Left cardiac atrium (tissue), 4 donors: ENCODE data around the gene CEP128. TPM values are rescaled to one million over a fixed set of nuclear protein-coding genes. Genes with fewer than 3 reads are reported as not detected.
"Not testable (repeated sequence)": the region's sequence is repeated elsewhere in the genome, so short reads cannot be mapped to it uniquely, and the experiment has no call there.

Experiments
- ATAC-seq, 2 donors: fragments of 200-7000 bp; cut with Tn5 transposase; one replicate each; pipeline ENCODE4 v1.9.1; 2020; ENCODE audit warnings: mild to moderate bottlenecking in 2 of 2, moderate library complexity in 2 of 2
- DNase-seq: peaks from one replicate; pipeline ENCODE4 v3.0.0-alpha.2; 2020
- intact Hi-C, 2 donors: fragments of 100-400 bp; cut with DNase I; formaldehyde crosslinking; loops; one replicate each; pipeline versions ENCODE4 v1.14.1 to v1.15.1; 2022 to 2023
- total RNA-seq, 2 donors: library from RNA; stranded (reverse); fragmentation: NEBNext Ultra II Directional; extraction: Animal tissue kit (Norgen Biotek cat#: 25700); gene quantifications; one replicate each; pipeline ENCODE4 v1.2.1, GENCODE V29; 2021
- donor health status: DM: no; HTN: yes; CAD: no.
- donor health status: DM: no; HTN: yes; CAD: no; lungs with severe emphysema.
- donor health status: DM: yes; HTN: yes; CAD: no.
- donor health status: Dilated cardiomyopathy.

CEP128 gene
- total RNA-seq, 2 donors from 2014 or later, result 4.0 to 5.2 TPM

DNA sequence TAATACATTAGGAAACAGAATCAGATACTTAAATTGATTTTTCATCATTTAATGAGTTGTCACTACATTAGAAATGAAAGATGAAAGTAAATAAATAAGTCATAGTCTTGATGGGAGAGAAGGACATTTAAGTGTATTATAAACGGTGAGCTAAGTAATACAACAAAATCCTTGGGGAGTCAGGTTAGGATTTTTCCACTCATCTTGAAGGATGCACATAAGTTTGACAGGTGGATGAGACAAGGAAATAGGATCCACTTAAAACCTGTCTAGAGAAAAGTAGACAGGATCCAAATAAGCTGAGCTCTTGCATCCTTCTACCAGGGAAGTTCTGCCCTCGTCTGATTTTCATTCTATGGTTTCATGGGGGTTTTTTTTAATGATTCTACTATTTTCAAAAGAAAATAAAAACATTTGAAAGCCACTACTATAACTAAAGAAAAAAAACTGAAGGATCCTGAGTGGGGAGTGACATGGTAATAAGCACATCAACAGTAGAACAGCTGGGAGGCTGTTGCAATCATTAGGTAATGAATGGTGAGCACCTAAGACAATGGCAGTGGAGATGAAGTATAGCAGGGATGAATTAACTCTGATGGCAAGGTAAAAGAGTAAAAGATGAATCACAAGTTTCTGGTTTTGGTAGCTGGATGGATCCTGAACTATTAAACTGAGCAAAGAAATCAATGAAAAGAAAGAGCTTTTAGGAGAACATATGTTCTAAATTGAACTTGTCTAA is 17.0 kb downstream of the CEP128 start:
- intact Hi-C loops, result no loop called here
- no peak for DNase-seq
- no peak for ATAC-seq

DNA sequence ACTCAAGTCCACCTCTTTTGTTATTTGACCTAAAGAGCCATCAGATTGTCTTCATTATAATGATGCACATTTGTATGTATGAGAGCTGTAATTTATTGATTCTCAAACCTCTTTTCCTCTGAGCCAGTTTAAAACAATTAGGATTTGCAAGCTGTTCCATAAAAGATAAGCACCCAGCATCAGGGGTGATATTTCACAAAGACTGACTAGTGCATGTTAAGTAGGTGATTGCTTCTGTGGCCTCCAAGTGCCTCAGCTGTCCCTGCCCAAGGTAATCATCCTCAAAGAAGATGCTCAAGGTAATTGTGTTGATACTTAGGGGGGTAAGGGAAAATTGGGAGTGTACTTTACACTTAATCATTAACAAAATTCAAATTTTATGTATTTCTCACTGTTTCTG is 18.2 kb downstream of the CEP128 start:
- no peak for ATAC-seq
- intact Hi-C loops, result no loop called here
- no peak for DNase-seq

DNA sequence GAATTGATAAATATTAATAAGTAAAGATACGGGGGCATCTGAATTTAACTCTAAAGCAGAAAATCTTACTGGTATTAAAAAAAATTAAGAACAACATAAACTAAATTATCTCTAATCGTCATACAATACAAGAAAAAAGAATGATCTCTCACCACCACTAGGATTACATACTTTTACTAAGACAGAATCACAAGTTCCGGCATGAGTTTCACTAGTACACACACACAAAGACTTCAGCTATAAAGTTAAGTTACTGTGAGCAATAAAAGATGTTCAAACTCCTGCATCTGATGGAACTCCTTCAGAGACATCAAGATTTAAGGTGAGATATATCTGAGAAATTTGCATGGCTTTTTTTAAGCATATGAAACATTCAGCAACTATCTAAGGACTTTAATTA is 21.9 kb downstream of the CEP128 start:
- ATAC-seq, result no peak
- intact Hi-C loops, result no loop called here
- no peak for DNase-seq

DNA sequence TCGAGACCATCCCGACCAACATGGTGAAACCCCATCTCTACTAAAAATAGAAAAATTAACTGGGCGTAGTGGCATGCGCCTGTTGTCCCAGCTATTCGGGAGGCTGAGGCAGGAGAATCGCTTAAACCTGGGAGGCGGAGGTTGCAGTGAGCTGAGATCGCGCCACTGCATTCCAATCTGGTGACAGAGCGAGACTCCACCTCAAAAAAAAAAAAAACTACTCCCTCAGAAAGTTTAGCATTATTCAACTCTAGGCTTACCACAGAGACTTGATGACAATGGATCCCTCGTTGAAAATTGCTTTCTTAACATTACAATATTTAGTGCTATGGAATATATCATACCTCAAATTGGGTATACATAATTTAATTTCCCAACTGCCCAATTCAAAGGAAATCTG is 29.5 kb downstream of the CEP128 start:
- intact Hi-C loops, ATAC-seq, DNase-seq: not testable (repeated sequence)

DNA sequence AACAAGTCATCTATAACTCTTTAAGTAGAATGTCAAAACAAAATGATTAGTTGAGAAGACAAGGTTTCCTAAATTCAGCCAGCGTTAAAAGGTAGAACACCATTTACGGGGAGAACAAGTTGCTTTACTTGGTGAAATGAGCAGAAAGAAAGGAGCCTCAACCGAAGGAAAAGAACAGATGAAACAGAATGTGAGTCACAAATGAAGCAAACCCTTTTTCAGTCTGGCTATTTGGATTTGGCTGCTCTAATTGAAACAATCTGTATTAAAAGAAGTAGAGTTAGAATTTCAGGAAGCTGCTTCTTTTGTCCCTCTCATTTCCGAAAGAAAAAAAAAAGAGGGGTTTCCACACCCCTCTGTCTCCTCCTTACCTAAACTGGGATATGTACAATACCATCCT is 34.6 kb downstream of the CEP128 start:
- DNase-seq (no peak), ATAC-seq (no peak)
- intact Hi-C loops, result no loop called here

DNA sequence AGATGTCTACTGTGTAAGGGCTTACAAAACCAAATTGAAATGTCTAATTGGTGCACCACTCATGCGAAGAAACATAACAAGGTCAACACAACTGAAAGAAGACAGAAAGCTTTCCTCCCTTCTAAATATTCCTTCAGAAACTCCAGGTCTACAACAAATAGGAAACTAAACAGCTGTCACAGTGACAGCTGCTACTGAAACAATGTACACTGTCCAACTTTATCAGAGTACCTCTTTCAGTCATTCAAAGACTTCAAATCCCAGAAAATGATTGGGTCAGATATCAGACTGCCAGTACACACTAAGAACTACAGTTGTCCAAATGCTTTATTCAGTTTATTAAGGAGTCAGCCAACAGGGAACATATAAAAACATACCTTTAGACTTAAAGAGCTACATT is 35.2 kb downstream of the CEP128 start:
- ATAC-seq (no peak), DNase-seq (no peak)
- intact Hi-C loops, result no loop called here

DNA sequence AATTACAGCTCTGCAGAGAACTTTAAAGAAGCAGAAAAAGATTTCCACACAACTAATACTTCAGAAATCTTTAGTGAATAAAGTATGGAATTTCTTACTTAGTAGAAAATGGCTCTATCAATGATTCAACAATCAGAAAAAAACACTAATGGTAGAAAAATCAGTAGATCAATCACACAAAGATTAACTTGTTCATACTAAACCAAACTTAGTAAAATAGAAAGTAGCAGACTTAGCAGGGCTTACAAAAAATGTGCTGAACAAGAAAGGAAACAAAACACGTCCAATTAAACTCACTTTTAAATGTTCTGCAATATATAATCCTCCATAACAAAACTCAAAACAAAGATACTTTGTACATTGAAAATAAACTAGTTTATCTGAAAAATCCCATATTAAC is 38.9 kb downstream of the CEP128 start:
- DNase-seq (no peak), ATAC-seq (no peak)
- intact Hi-C loops, result no loop called here

DNA sequence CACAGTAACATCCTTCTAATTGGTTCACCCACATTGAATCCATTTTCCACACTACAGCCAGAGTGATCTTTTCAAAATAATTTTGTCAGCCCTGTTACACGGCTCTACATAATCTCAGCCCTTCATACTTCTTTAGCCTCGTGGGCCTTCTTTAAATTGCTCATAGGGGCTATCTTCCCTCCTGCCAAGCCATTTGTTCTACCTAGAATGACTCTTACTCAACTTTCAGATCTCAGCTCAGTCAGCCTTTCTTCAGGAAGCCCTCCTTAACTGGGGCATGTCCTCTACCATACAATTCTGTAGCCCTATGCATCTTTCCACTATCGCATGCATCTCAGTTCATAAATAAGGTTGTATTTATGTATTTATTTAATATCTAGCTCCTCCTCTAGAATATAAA is 39.7 kb downstream of the CEP128 start:
- ATAC-seq (no peak), DNase-seq (no peak)
- intact Hi-C loops, result no loop called here

DNA sequence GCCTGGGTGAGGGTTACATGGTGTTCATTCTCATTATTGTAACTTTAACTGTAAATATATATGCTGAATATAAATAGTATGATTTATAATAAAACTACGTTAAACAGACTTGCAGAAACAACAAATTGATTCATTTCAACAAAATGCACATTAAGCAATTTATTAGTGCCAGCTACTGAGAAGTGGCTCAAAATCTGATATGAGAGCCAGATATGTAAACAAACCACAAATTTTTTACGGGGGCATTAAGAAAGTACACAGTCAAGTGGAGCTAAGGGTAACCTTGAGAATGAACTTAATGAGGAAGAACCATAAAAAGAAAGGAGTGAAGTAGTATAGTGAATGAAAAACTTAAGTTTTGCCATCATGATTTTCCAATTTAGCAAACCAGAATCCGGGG is 40.3 kb downstream of the CEP128 start:
- intact Hi-C loops, result no loop called here
- no peak for DNase-seq
- ATAC-seq, result no peak

DNA sequence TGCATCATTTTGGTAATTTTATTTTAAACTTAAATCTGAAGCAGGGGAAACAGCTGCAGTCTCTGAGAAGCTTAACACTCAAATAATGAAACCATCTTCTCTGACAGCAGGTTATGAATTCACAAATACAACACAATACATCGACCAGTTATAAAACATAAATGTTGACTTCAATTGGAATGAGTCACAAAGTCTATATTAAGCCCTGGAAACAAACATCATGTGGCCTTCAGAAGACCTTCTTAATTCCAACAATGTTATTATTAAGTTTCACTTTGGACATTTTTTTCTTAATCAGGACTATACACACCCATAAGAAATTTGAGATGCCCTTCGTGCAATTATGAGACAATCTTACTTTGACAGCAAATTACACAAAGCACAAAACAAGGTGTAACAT is 68.9 kb downstream of the CEP128 start:
- DNase-seq (no peak), ATAC-seq (no peak)
- intact Hi-C loops, result no loop called here

DNA sequence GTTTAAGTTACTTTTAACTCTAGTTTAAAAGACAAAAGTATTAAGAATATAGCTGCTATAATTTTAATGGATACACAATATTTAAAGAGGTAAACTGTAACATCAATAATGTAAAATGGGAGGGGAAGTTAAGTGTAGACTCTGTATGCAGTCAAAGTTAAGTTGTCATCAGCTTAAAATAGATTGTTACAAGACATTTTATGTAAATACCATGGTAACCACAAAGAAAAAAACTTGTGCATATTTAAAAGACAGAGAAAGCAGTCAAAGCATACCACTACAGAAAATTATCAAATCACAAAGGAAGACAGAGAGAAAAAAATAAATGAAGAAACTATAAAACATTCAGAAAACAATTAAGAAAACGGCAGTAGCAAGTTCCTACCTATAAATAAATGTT is 73.3 kb downstream of the CEP128 start:
- no peak for ATAC-seq
- intact Hi-C loops, result no loop called here
- DNase-seq, result no peak

DNA sequence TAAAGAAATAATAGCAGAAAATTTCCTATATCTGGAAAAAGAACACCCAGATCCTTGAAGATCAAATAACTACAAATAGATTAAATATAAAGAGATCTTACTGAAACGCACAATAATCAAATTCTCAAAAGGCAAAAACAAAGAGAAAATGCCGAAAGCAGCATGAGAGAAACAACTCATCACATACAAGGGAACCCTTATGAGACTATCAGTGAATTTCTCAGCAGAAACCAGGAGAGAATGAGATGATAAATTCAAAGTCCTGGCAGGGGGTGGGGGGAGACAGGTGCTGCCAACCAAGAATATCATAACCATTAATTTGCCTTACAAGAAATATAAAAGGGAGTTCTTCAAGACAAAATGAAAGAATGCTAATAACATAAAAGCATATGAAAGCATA is 73.7 kb downstream of the CEP128 start:
- ATAC-seq, result no peak
- intact Hi-C loops, result no loop called here
- no peak for DNase-seq

DNA sequence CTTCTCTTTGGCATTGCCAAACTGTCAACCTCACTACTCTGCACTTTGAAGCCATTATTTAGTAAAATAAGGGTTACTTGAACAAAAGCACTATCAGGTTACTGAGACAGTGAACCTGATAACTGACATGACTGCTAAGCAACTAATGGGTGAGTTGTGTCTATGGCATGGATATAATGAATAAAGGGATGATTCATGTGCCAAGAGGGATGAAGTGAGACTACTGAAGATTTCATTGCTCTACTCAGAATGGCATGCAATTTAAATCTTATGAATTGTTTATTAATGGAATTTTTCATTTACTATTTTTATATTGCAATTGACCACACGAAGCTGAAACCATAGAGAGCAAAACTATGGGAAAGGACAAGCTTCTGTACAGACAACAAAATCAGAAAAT is 74.4 kb downstream of the CEP128 start:
- ATAC-seq (no peak), DNase-seq (no peak)
- intact Hi-C loops, result no loop called here

DNA sequence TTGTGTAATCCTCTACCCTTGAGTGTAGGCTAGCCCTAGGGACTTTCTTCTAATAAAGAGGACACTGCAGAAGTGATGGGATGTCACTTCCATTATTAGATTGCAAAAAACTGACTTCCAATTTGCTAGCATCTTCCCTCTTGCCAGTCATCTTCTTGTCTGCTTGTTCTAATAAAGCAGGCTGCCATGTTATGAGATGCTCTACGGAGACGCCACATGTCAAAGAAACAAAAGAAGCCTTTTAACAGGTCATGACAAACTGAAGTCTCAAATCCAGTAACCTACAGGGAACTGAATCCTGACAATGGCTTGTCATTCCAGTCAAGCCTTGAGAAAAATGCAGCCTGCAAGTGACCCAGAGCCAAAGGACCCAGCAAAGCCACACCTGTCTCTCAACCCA is 76.0 kb downstream of the CEP128 start:
- DNase-seq (no peak), ATAC-seq (no peak)
- intact Hi-C loops, result no loop called here

DNA sequence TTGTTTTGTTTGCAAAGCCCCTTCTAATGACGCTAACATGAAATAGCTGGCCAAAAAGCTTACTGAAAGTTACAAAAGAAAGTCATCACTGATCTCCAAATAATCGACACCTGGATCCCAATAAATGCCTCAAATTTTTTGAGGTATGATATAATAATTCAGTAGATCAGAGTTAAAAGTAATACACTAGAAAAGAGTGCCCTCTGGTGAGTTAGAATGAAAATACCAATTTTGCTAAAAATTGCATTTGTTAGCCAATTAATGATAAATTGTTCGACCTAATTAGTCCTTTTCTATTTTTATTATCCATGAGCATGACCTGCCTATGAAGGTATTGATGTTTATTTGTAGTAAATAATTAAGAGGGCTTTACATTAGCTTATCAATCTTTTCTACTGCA is 78.6 kb downstream of the CEP128 start:
- no peak for DNase-seq
- intact Hi-C loops, result no loop called here

DNA sequence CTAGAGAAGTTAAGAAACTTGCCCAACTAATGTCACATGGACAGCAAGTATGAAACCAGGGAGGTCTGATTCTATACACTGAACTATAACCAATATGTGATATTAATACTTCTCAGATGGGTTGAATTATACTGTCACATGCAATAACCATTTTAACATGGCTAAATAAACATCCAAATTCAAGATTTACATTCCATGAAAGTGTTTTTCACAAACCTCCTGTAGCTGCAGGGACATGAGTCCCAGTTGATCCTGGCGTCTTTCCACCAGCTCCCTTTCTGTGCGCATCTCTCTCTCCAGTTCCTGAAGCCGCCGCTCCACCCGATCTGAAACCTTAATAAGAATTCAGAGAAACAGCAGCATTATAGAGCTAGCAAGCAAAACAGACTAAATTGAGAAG is 79.0 kb downstream of the CEP128 start:
- ATAC-seq (no peak), DNase-seq (no peak)
- intact Hi-C loops, result no loop called here

More for the DNA sequence above, 78.6 kb downstream of the CEP128 start:
- ATAC-seq, result no peak

DNA sequence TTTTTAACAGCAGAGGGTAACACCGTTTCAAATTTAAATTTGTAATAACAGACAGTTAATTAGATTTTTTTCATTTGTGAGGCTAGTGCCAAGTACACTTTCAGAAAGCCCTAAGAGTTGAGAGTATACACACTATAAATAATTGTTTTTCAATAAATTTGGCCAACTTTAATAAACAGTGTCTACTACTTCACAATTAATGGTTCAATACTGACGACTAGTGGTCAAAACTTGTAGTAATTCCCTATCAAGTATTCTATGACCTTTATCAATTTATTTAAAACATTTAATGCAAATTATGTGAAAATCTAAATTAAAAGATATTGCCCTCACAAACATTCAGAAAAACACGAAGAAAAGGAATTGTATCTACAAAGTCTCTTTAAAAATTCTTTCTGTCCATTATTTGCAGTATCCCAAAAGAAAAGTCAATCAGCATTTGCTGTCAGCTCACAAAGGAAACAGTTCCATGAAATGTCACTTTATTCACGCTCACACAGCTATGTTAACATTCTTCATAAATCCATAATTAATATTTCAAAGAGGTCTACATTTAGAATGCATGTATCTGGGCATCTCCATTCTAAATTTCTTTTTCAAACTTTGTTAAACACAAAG is 91.2 kb downstream of the CEP128 start:
- ATAC-seq, result no peak
- no peak for DNase-seq
- intact Hi-C loops, result loop anchor here (2.0 to 10.0 kb wide), 3 partner anchors 794 to 1886 kb away; no protein-coding TSS in a partner anchor

DNA sequence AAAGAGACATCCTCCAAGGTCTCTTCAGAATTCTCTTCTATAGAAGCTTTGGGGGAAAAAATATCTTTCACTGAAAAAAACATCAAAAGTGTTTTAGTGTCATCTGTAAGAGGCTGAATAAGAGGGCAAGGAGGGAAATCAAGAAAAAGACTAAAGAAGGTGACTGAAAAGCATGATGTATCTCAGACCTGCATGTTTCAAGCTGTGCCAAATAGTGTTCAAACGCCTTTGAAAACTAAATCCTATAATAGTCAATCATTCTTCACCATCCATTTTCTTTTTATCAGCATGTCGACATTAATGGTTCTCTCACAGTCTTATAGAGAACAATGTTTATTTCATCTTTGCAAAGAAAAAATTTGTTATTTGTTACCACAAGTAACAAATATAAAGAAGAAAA is 94.5 kb downstream of the CEP128 start:
- DNase-seq (no peak), ATAC-seq (no peak)
- intact Hi-C loops, result loop anchor here in 1 of 2 donors (5.0 kb wide), 1 partner anchor 790 kb away; no protein-coding TSS in a partner anchor

DNA sequence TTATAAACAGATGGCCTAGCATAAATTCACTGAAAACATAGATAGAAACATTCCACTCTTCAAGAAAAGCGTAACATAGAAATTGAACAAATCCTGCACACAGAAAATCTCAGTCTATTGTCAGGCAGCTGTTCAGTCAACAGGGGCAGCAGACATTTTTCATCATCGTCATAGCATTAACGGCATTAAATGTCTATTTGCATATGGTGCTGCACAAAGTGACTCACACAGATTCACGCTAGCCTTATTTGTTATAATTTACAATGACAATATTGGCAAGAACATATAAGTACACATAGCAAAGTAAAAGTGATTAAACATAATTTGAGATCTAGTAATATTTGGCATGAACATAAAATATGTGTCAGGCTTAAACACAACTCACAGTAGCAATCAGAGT is 95.7 kb downstream of the CEP128 start:
- DNase-seq (no peak), ATAC-seq (no peak)
- intact Hi-C loops, result loop anchor here in 1 of 2 donors (5.0 kb wide), 1 partner anchor 789 kb away; no protein-coding TSS in a partner anchor

DNA sequence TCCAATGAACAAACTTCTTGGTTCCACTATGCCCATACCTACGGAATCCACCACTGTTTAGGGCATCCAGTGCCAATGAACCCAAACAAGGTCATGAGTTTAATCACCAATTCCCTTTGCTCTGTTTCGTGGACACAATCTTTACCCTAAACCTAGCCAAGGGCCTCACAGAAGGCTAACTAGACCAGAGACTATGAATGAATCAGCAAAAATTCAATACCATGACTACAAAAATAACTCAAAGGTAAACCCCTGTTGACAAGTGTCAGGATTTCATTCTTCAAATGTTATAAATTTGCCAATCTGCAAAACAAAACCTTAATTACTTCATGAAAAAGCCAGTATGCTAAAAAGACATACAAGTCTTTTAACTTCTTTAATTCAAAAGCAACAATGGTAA is 96.7 kb downstream of the CEP128 start:
- no peak for DNase-seq
- no peak for ATAC-seq
- intact Hi-C loops, result loop anchor here in 1 of 2 donors (5.0 kb wide), 1 partner anchor 788 kb away; no protein-coding TSS in a partner anchor

DNA sequence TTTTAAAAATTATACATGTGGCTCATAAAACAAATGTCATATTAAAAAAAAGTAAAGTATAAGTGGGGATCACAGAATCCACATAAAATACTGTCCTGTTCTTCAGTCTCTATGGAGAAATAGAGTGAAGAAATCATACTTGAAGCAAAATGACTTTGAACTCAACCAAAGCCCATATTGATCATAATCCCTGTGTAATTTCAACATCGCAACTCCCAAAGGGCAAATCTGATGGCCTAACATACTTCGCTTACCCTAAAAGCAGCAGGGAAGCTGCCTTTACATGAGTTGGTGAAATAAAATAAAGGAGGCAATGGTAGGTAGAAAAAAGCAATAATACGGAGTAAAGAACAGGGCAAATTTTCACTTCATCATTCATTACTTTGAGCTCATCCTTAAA is 101.8 kb downstream of the CEP128 start:
- DNase-seq (no peak), ATAC-seq (no peak)
- intact Hi-C loops, result no loop called here
